Cardiac muscle cell (in vitro differentiated cells and primary cell): ENCODE data around the gene MAMLD1. TPM values are rescaled to one million over a fixed set of nuclear protein-coding genes. Genes with fewer than 3 reads are reported as not detected.

Experiments
- DNase-seq, 2 donors: peaks; one replicate each; pipeline versions ENCODE4 v3.0.0 to v3.0.0-alpha.2; 2010 to 2017; ENCODE audit warnings: low read depth in 1 of 2, low spot score in 1 of 2
- H3K27ac ChIP-seq: fragments of 200-600 bp; sonication (generic); 2 replicates; pipeline ENCODE4 v1.5.1; 2016
- H3K27me3 ChIP-seq: fragments of 200-600 bp; sonication (generic); 2 replicates; pipeline ENCODE4 v1.6.0; 2016; ENCODE audit warnings: control low read depth
- H3K36me3 ChIP-seq: fragments of 200-600 bp; sonication (generic); 2 replicates; pipeline ENCODE4 v1.5.1; 2016; ENCODE audit warnings: control low read depth
- H3K4me1 ChIP-seq: fragments of 200-600 bp; sonication (generic); 2 replicates; pipeline ENCODE4 v1.8.1; 2017; ENCODE audit warnings: low read depth, mild to moderate bottlenecking, mixed run types
- H3K4me3 ChIP-seq: fragments of 200-600 bp; sonication (generic); 2 replicates; pipeline ENCODE4 v1.5.1; 2016; ENCODE audit warnings: mild to moderate bottlenecking
- H3K9me3 ChIP-seq: fragments of 200-600 bp; sonication (generic); 2 replicates; pipeline ENCODE4 v1.5.1; 2017; ENCODE audit warnings: low read depth, mild to moderate bottlenecking, control low read depth
- polyA plus RNA-seq: library from polyadenylated mRNA; unstranded; fragments of >200 nt; fragmentation: Nextera tagmentation; extraction: Ambion mirVana; gene quantifications from 2 replicates; pipeline ENCODE4 v1.2.1, GENCODE V29; 2016
- total RNA-seq: library from RNA; depleted of rRNA; stranded (reverse); fragments of >200 nt; gene quantifications from 2 replicates; pipeline ENCODE4 v1.2.3, GENCODE V29; 2016
- TF ChIP-seq, protein P1 (sequence below): IDR thresholded peaks from 2 replicates; pipeline ENCODE4 v1.5.1; 2012; ENCODE audit warnings: low read depth, mild to moderate bottlenecking, low read length

The MAMLD1 gene
- total and polyA plus RNA-seq, 2 experiments from 2014 or later: 0.15 to 0.48 TPM

DNA sequence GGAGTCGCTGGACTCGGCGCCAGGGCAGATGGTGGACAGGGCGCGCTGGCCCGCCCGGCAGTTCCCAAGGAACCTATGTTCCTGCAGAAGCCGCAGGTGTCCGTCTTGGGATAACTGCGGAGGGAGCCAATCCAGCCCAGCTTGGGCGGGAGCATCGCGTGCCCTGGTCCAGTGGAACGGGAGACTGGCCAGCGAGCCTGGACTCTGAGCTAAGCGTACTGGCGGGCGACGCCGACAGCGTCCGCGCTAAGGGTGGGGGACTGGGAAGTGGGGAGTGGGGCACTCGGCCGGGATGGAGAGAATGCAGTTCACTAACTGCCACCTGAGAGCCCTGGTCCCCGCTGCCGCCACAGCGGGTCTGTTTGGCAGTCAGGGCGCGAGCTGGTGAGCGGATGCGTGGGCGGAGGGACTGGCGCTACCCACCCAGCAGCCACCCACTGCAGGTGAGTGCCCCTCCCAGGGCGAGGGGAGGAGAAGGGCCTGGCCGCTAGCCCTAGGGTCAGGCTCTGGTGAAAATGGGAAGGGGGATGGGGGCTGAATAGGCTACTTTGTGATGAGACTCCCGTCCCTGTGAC, 1.3 kb upstream of the MAMLD1 start:
- peak in 1 of 2 donors; percentile 18 for DNase-seq
- no peaks in the 10 kb centered on the region for H3K9me3 ChIP-seq
- no peak overlapping the region for H3K4me3 ChIP-seq
- no peaks in the 10 kb centered on the region for H3K36me3 ChIP-seq
- no peak overlapping the region for H3K27ac ChIP-seq
- no peaks in the 10 kb centered on the region for H3K4me1 ChIP-seq
- peaks cover 93% of the 10 kb centered on the region for H3K27me3 ChIP-seq
- TF ChIP-seq, protein P1, sequence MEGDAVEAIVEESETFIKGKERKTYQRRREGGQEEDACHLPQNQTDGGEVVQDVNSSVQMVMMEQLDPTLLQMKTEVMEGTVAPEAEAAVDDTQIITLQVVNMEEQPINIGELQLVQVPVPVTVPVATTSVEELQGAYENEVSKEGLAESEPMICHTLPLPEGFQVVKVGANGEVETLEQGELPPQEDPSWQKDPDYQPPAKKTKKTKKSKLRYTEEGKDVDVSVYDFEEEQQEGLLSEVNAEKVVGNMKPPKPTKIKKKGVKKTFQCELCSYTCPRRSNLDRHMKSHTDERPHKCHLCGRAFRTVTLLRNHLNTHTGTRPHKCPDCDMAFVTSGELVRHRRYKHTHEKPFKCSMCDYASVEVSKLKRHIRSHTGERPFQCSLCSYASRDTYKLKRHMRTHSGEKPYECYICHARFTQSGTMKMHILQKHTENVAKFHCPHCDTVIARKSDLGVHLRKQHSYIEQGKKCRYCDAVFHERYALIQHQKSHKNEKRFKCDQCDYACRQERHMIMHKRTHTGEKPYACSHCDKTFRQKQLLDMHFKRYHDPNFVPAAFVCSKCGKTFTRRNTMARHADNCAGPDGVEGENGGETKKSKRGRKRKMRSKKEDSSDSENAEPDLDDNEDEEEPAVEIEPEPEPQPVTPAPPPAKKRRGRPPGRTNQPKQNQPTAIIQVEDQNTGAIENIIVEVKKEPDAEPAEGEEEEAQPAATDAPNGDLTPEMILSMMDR: no peak

DNA sequence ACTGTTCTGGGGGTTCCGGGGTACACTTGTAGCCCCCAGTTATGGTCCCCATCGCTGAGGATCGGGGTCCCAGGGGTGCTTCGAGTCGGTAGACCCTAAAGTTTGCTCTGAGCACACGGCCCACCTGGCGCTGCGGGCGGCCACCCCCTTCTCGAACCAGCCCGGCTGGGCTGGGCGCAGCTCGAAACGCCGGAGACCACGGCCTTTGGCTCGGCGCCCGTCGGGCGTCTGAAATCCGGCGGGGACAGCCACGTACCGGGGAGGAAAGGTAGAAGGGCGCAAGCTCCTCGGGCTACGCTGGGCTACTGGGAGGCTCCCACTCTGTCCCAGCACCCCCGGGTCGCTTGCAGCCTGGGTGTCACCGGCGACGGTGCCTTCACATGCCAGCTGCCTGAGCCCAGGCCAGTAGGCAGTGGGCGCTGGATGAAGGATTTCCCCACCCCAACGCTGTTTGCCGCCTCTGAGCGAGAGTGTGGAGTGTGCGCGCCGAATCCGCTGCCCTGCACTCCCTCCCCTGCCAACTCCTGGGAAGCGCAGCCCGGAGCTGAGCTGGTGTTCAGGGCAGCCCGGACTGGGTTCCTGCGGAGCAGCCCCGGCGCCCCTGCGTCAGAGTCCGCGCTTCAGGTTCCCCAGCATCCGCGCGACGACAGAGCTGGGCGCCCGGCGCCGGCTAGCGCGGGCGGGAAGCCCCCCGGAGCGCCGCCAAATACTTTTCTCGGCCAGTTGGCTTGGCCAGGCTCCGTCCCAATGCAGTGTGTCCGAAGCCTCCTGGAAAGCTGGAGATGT, 637 bp downstream of the MAMLD1 start:
- TF ChIP-seq, protein P1: peak; percentile 13
- peak overlapping the region; percentile 40 for H3K4me3 ChIP-seq
- no peaks in the 10 kb centered on the region for H3K4me1 ChIP-seq
- peaks cover 82% of the 10 kb centered on the region for H3K27me3 ChIP-seq
- H3K27ac ChIP-seq: no peak overlapping the region
- DNase-seq: peak; percentile 34 to 45
- H3K36me3 ChIP-seq: no peaks in the 10 kb centered on the region
- no peaks in the 10 kb centered on the region for H3K9me3 ChIP-seq

DNA sequence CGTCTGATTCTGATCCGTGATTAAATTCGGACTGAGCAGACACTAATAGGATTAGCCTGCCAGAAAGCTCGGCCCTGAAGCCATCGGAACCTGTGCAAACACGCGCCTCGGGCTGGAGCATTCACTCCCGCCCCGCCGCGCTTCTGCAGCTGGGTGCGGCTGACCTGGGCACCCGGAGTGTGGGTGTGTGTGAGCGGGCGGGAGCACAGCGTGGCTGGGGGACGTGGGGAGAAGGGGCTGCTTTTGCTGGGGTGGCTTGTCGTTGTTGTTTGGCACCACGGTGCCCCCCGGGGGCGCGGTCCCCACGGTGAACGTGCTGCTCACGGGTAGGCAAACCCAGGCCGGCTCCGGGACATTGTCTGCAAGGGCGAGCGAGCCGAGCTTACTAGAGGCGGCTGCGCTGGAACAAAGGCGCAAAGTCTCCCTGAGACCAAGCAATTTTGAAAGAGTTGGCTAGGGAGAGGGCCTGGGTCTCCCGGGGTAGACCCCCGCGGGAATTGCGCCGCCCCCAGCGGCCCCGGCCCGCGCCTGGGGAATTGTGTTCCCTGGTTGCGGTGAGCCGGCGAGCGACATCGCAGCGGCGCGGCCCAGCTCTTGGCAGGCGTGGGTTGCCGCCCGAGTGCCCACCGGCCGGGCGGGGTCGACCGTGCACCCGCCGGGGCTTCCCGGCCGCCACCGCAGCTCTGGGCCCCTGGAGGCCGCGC, 1.4 kb downstream of the MAMLD1 start:
- TF ChIP-seq, protein P1: no peak
- Histone ChIP-seq H3K36me3 (no peaks in the 10 kb centered on the region), H3K27ac (no peak overlapping the region), H3K27me3 (peaks cover 75% of the 10 kb centered on the region), H3K4me3 (peak overlapping the region; percentile 40), H3K9me3 (no peaks in the 10 kb centered on the region), H3K4me1 (no peaks in the 10 kb centered on the region)
- peak; percentile 19 to 33 for DNase-seq

DNA sequence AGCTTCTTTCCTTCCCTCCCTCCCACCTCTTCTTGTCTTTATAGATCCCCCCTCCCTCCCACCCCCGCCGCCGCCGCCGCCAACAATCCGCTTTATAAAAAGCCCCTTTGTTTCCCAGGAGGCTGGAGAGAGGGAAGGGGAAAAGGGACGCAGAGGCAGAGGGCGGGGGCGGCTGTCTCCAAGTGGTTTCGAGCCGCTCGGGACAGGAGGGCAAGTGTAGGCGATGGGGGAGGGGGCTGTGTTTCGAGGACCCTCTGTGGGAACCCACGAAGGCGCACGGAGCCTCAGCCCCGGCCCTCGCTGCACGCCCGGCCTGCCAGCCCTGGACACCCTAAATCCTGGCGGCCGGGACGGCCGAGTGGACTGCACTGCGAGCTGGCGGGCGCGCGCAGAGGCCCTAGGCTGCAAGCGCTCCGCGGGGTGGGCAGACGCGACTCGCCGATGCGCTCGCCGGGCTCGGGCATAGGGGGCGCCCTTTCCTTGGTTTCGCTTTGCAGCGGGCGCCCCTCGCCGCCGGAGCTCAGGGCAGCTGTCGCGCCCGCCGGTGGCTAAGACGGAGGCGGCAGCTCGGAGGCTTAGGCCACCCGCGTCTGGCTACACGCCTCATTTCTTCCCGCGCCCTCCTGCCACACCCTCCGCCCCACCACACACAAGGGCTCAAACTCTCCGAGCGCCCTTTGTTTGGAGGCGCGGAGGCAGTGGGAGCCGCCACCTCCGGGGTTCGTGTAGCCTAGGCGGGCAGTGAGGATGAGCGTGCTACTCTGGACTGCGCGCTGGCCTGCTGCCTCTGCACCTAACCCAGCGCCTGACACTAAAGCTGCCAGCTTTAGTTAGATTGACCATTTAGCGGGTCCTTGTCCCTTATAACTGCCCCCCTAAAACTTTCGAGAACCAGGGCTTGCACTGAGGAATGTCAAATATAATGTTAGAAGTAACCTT, 2.2 kb downstream of the MAMLD1 start:
- DNase-seq: peak; percentile 63 to 72
- no peak overlapping the region for H3K27ac ChIP-seq
- TF ChIP-seq, protein P1: peak; percentile 46

More for the DNA sequence above, 2.2 kb downstream of the MAMLD1 start:
- Histone ChIP-seq H3K9me3 (no peaks in the 10 kb centered on the region), H3K4me3 (peak overlapping the region; percentile 40), H3K4me1 (no peaks in the 10 kb centered on the region), H3K27me3 (peaks cover 67% of the 10 kb centered on the region), H3K36me3 (no peaks in the 10 kb centered on the region)
